Mononuclear cell (primary cell): ENCODE data around the gene ITPRIP. TPM values are rescaled to one million over a fixed set of nuclear protein-coding genes. Genes with fewer than 3 reads are reported as not detected.

Experiments used
- H3K27me3 ChIP-seq: 2 replicates; pipeline ENCODE4 v1.6.0; 2011; ENCODE audit warnings: low read length, control low read depth; ENCODE audit not compliant: insufficient read depth
- H3K4me1 ChIP-seq: 2 replicates; pipeline ENCODE4 v1.5.1; 2011; ENCODE audit warnings: mild to moderate bottlenecking, low read length, control low read depth; ENCODE audit not compliant: insufficient read depth
- H3K4me3 ChIP-seq: 2 replicates; pipeline ENCODE4 v1.5.1; 2011; ENCODE audit warnings: mild to moderate bottlenecking, low read length, moderate library complexity
- H3K9me3 ChIP-seq: 2 replicates; pipeline ENCODE4 v1.5.1; 2011; ENCODE audit warnings: low read depth, mild to moderate bottlenecking, control low read depth, low read length
- total RNA-seq: library from RNA; depleted of rRNA; stranded (reverse); fragments of >200 nt; gene quantifications from one replicate; pipeline ENCODE4 v1.2.3, GENCODE V29; 2012

ITPRIP gene
- 62.7 TPM for total RNA-seq

- no peaks in the 10 kb centered on the region for H3K9me3 ChIP-seq
- H3K4me3 ChIP-seq, result peak within 1 kb of the TSS; percentile 92
- H3K4me1 ChIP-seq, result peaks cover 56% of the 10 kb centered on the region
- no peaks in the 10 kb centered on the region for H3K27me3 ChIP-seq
Measured at GRCh38 chr10:104337985-104338735, at the start of gene ITPRIP. TSS of gene ITPRIP (minus strand) at chr10:104338465. CDS start at chr10:104316051, 22,414 bp downstream.

- H3K9me3 ChIP-seq, result no peaks in the 10 kb centered on the region
- no peak overlapping the region for H3K4me3 ChIP-seq
- peaks cover 14% of the 10 kb centered on the region for H3K27me3 ChIP-seq
- H3K4me1 ChIP-seq, result no peaks in the 10 kb centered on the region
Measured at GRCh38 chr10:104387130-104387888, 49.0 kb upstream of the ITPRIP start.

- H3K4me3 ChIP-seq, result no peak overlapping the region
- H3K27me3 ChIP-seq, result peaks cover 11% of the 10 kb centered on the region
- H3K4me1 ChIP-seq, result no peaks in the 10 kb centered on the region
- no peaks in the 10 kb centered on the region for H3K9me3 ChIP-seq
Measured at GRCh38 chr10:104380336-104380735, 42.1 kb upstream of the ITPRIP start.

- H3K9me3 ChIP-seq, result peaks cover 2% of the 10 kb centered on the region
- H3K27me3 ChIP-seq, result peaks cover 16% of the 10 kb centered on the region
- no peak overlapping the region for H3K4me3 ChIP-seq
- no peaks in the 10 kb centered on the region for H3K4me1 ChIP-seq
Measured at GRCh38 chr10:104376784-104377300, 38.6 kb upstream of the ITPRIP start.

GRCh38 chr10:104374591-104374990 is 36.3 kb upstream of the ITPRIP start:
- Histone ChIP-seq H3K27me3 (peaks cover 25% of the 10 kb centered on the region), H3K4me3 (no peak overlapping the region), H3K4me1 (no peaks in the 10 kb centered on the region), H3K9me3 (peaks cover 8% of the 10 kb centered on the region)

- Histone ChIP-seq H3K9me3 (peaks cover 8% of the 10 kb centered on the region), H3K4me3 (no peak overlapping the region), H3K4me1 (no peaks in the 10 kb centered on the region), H3K27me3 (peaks cover 25% of the 10 kb centered on the region)
Measured at GRCh38 chr10:104371753-104372152, 33.5 kb upstream of the ITPRIP start.

GRCh38 chr10:104368381-104368780 is 30.1 kb upstream of the ITPRIP start:
- no peak overlapping the region for H3K4me3 ChIP-seq
- H3K4me1 ChIP-seq, result no peaks in the 10 kb centered on the region
- peaks cover 8% of the 10 kb centered on the region for H3K9me3 ChIP-seq
- peaks cover 29% of the 10 kb centered on the region for H3K27me3 ChIP-seq

GRCh38 chr10:104367904-104368303 is 29.6 kb upstream of the ITPRIP start:
- H3K9me3 ChIP-seq, result peaks cover 8% of the 10 kb centered on the region
- H3K4me1 ChIP-seq, result no peaks in the 10 kb centered on the region
- no peak overlapping the region for H3K4me3 ChIP-seq
- peaks cover 31% of the 10 kb centered on the region for H3K27me3 ChIP-seq

GRCh38 chr10:104359811-104360210 is 21.5 kb upstream of the ITPRIP start:
- Histone ChIP-seq H3K4me1 (peaks cover 7% of the 10 kb centered on the region), H3K27me3 (peaks cover 11% of the 10 kb centered on the region), H3K9me3 (no peaks in the 10 kb centered on the region), H3K4me3 (no peak overlapping the region)

- H3K4me1 ChIP-seq, result peaks cover 65% of the 10 kb centered on the region
- peak within 1 kb of the TSS; percentile 21 for H3K4me3 ChIP-seq
- H3K27me3 ChIP-seq, result no peaks in the 10 kb centered on the region
- H3K9me3 ChIP-seq, result no peaks in the 10 kb centered on the region
Measured at GRCh38 chr10:104353325-104354048, 15.2 kb upstream of the ITPRIP start, which contains the start of gene CFAP58. TSS of gene CFAP58 (plus strand) at chr10:104353833. CDS start at chr10:104353898, 65 bp downstream.

GRCh38 chr10:104351919-104352318 is 13.7 kb upstream of the ITPRIP start:
- Histone ChIP-seq H3K4me1 (peaks cover 80% of the 10 kb centered on the region), H3K9me3 (no peaks in the 10 kb centered on the region), H3K4me3 (no peak overlapping the region), H3K27me3 (no peaks in the 10 kb centered on the region)

GRCh38 chr10:104351061-104351702 is 12.9 kb upstream of the ITPRIP start:
- Histone ChIP-seq H3K9me3 (no peaks in the 10 kb centered on the region), H3K27me3 (no peaks in the 10 kb centered on the region), H3K4me1 (peaks cover 82% of the 10 kb centered on the region), H3K4me3 (no peak overlapping the region)

GRCh38 chr10:104350127-104350635 is 11.9 kb upstream of the ITPRIP start:
- Histone ChIP-seq H3K4me1 (peaks cover 83% of the 10 kb centered on the region), H3K4me3 (no peak overlapping the region), H3K9me3 (no peaks in the 10 kb centered on the region), H3K27me3 (no peaks in the 10 kb centered on the region)

- no peaks in the 10 kb centered on the region for H3K9me3 ChIP-seq
- peaks cover 78% of the 10 kb centered on the region for H3K4me1 ChIP-seq
- no peak overlapping the region for H3K4me3 ChIP-seq
- no peaks in the 10 kb centered on the region for H3K27me3 ChIP-seq
Measured at GRCh38 chr10:104349623-104350126, 11.4 kb upstream of the ITPRIP start.
